ENCODE data around the gene OR5H1. TPM values are rescaled to one million over a fixed set of nuclear protein-coding genes. Genes with fewer than 3 reads are reported as not detected.

Gene OR5H1
- not detected for total RNA-seq

DNA sequence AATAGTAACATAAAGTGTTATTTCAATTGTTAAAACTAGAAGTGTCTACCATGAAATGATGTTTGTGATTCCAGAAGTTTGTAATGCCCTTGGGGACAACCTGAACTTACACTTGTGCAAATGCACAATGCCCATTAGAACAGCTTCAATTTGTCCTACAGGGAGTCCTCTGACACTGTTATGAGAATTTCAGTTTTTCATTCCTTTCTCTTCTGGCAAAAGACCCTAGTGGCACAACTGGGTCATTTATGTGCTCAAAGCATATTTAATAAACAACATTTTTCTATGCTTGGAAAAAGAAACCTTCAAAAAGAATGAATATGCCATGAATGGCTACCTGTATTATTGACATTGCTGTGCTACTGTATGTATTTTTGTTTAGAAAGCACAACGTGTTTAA lies at the start of gene OR5H1:
OR5H1 (plus strand) TSS at position 301 of the 400 bp plus-strand sequence. CDS start 1,977 bp downstream, outside the sequence.
- Histone ChIP-seq H3K9me3 (no peaks in the 10 kb centered on the region), H3K36me3 (replicated peaks in 1 of 2; ENCODE audit: insufficient read depth in 1 of 2, low read depth in 2 of 2) (no peaks in the 10 kb centered on the region), H3K4me3 (no peak within 1 kb of the TSS), H3K27me3 (no peaks in the 10 kb centered on the region), H3K27ac (no peak within 1 kb of the TSS), H3K4me1 (no peaks in the 10 kb centered on the region)
- intact Hi-C loops (cut with DNase I): no loop called here
- ATAC-seq (no peak), DNase-seq (no peak)
- 33 to 35% methylated on average over 1 of the region's 1 CpG for WGBS, 2 donors
- no peak for TF ChIP-seq POLR2A (IDR thresholded peaks at IDR 0.05)
- TF ChIP-seq, protein P1, sequence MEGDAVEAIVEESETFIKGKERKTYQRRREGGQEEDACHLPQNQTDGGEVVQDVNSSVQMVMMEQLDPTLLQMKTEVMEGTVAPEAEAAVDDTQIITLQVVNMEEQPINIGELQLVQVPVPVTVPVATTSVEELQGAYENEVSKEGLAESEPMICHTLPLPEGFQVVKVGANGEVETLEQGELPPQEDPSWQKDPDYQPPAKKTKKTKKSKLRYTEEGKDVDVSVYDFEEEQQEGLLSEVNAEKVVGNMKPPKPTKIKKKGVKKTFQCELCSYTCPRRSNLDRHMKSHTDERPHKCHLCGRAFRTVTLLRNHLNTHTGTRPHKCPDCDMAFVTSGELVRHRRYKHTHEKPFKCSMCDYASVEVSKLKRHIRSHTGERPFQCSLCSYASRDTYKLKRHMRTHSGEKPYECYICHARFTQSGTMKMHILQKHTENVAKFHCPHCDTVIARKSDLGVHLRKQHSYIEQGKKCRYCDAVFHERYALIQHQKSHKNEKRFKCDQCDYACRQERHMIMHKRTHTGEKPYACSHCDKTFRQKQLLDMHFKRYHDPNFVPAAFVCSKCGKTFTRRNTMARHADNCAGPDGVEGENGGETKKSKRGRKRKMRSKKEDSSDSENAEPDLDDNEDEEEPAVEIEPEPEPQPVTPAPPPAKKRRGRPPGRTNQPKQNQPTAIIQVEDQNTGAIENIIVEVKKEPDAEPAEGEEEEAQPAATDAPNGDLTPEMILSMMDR (IDR thresholded peaks at IDR 0.05): no peak

DNA sequence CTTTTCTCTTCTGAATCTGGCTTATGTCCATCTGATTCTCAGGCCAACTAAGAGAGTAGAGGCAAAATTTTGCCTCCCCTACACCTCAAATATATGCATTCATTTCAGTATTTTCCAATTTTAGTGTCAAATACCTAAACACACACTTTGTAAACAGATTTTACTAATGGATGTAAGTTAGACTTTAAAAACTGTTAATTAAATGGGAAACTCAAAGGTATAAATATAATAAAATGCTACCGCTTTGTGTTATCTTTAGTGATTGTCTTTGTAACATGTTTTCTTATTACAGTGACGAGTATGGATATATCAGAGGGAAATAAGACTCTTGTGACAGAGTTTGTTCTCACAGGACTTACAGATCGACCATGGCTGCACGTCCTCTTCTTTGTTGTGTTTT lies 43.6 kb upstream of the OR5H1 start, which contains the start of gene OR5AC2:
OR5AC2 (plus strand) TSS at position 301 of the 400 bp plus-strand sequence; CDS start at position 301, 0 bp downstream.
- TF ChIP-seq, protein P1 (IDR thresholded peaks at IDR 0.05): no peak
- no peak for TF ChIP-seq POLR2A (IDR thresholded peaks at IDR 0.05)
- 58 to 63% methylated on average over 4 of the region's 4 CpGs for WGBS, 2 donors
- DNase-seq: no peak

DNA sequence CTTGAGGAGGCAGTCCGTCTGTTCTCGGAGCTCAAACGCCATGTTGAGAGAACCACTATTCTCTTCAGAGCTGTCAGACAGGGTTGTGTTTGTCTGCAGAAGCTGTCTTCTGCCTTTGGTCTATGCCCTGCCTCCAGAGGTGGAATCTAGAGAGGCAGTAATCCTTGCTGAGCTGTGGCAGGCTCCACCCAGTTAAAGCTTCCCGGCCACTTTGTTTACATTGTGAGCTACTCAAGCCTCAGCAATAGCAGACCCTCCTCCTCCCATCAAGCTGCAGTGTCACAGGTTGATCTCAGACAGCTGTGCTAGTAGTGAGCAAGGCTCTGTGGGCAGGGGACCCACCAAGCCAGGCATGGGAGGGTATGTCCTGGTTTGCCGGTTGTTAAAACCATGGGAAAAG lies 34.6 kb upstream of the OR5H1 start:
- Histone ChIP-seq H3K27me3 (no peaks in the 10 kb centered on the region), H3K27ac (no peak overlapping the region), H3K9me3 (peaks cover 0 to 6% (median 0%) of the 10 kb centered on the region in 3 donors), H3K4me1 (no peaks in the 10 kb centered on the region), H3K36me3 (replicated peaks in 1 of 2; ENCODE audit: insufficient read depth in 1 of 2, low read depth in 2 of 2) (no peaks in the 10 kb centered on the region), H3K4me3 (no peak overlapping the region)
- intact Hi-C loops (cut with DNase I): no loop called here
- WGBS, 2 donors: 57 to 62% methylated on average over 5 of the region's 5 CpGs
- TF ChIP-seq POLR2A (IDR thresholded peaks at IDR 0.05): no peak
- TF ChIP-seq, protein P1 (IDR thresholded peaks at IDR 0.05): no peak
- DNase-seq: no peak
- no peak for ATAC-seq

More for the DNA sequence above, 43.6 kb upstream of the OR5H1 start, which contains the start of gene OR5AC2:
- Histone ChIP-seq H3K27ac (no peak within 1 kb of the TSS), H3K9me3 (no peaks in the 10 kb centered on the region), H3K4me1 (no peaks in the 10 kb centered on the region), H3K4me3 (no peak within 1 kb of the TSS), H3K27me3 (no peaks in the 10 kb centered on the region), H3K36me3 (replicated peaks in 1 of 2; ENCODE audit: insufficient read depth in 1 of 2, low read depth in 2 of 2) (no peaks in the 10 kb centered on the region)
- intact Hi-C loops (cut with DNase I): no loop called here
- ATAC-seq: no peak

DNA sequence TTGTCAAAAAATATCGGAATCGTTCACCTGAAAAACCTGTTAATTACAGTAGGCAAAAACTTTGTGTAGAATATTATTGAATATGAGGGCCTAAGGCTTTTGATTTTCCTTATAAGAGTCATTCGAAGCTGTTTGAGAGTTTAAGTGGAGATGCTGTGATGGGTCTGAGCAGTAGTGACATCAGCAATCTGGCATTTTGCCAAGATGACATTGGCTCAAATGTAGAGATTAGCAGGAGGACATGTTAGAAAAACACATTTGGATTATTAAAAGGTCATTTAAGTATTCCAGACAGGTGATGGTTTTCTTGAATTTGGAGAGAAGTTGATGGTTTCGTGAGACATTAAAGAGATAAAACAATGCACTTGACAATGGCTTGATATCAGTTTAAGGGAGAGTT lies 30.7 kb upstream of the OR5H1 start:
- no peak for ATAC-seq
- no peaks in the 10 kb centered on the region for H3K36me3 ChIP-seq (replicated peaks in 1 of 2; ENCODE audit: insufficient read depth in 1 of 2, low read depth in 2 of 2)
- WGBS, 2 donors: 62 to 63% methylated on average over 4 of the region's 4 CpGs
- no peak for TF ChIP-seq POLR2A (IDR thresholded peaks at IDR 0.05)
- TF ChIP-seq, protein P1 (IDR thresholded peaks at IDR 0.05): no peak
- H3K9me3 ChIP-seq: peaks cover 0 to 6% (median 0%) of the 10 kb centered on the region in 3 donors
- H3K27me3 ChIP-seq: no peaks in the 10 kb centered on the region
- intact Hi-C loops (cut with DNase I): no loop called here
- H3K4me3 ChIP-seq: no peak overlapping the region
- DNase-seq: no peak
- H3K27ac ChIP-seq: no peak overlapping the region
- H3K4me1 ChIP-seq: no peaks in the 10 kb centered on the region

DNA sequence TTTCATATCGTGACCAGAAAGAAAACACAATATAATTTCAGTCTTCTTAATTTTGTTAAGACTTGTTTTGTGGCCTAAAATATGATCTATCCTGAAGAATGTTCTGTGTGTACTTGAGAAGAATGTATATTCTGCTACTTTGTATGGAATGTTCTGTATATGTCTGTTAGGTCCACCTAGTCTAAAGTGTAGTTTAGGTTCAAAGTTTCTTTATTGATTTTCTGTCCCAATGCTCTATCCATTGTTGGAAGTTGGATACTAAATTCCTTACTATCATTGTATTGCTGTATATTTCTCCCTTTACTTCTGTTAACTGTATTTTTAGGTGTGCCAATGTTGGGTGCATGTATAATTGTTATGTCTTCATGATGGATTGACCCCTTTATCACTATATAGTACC lies 22.4 kb upstream of the OR5H1 start:
- Histone ChIP-seq H3K4me3 (no peak overlapping the region), H3K27ac (no peak overlapping the region), H3K9me3 (no peaks in the 10 kb centered on the region), H3K4me1 (no peaks in the 10 kb centered on the region), H3K36me3 (replicated peaks in 1 of 2; ENCODE audit: insufficient read depth in 1 of 2, low read depth in 2 of 2) (no peaks in the 10 kb centered on the region), H3K27me3 (no peaks in the 10 kb centered on the region)
- no peak for TF ChIP-seq POLR2A (IDR thresholded peaks at IDR 0.05)
- TF ChIP-seq, protein P1 (IDR thresholded peaks at IDR 0.05): no peak
- ATAC-seq: no peak
- intact Hi-C loops (cut with DNase I): no loop called here
- 0 to 39% methylated on average over 1 of the region's 1 CpG for WGBS, 2 donors
- no peak for DNase-seq
